ENCODE data around the gene LILRB4.

- TF ChIP-seq POLR2A (IDR thresholded peaks at IDR 0.05) (no peak), CTCF (IDR thresholded peaks at IDR 0.05) (no peak)
Observed at GRCh38 chr19:54626757-54627156, 36.0 kb upstream of the LILRB4 start.
